NCI-H2227 treated with DMSO at 0.1 percent for 48 hours (cell line): Measurements from ENCODE around the gene OR52K1.
"Not testable (repeated sequence)": the region's sequence is repeated elsewhere in the genome, so short reads cannot be mapped to it uniquely, and the experiment has no call there.

Experiments used
- DNase-seq: peaks from one replicate; lab custom pipeline; 2025; lab: John Stamatoyannopoulos, UW

The OR52K1 gene

GRCh38 chr11:4491878-4492606 lies 9.6 kb downstream of the OR52K1 start:
- no peak for DNase-seq

GRCh38 chr11:4493480-4493818 lies 11.0 kb downstream of the OR52K1 start:
- DNase-seq, result no peak

GRCh38 chr11:4495487-4495886 lies 13.0 kb downstream of the OR52K1 start:
- no peak for DNase-seq

GRCh38 chr11:4495986-4496385 lies 13.5 kb downstream of the OR52K1 start:
- no peak for DNase-seq

GRCh38 chr11:4496557-4497248 lies 14.3 kb downstream of the OR52K1 start:
- DNase-seq, result no peak

GRCh38 chr11:4508886-4509285 lies 26.4 kb downstream of the OR52K1 start:
- no peak for DNase-seq

- no peak for DNase-seq
Measured at GRCh38 chr11:4511282-4512245, 29.1 kb downstream of the OR52K1 start.

- DNase-seq, result no peak
Measured at GRCh38 chr11:4514196-4514595, 31.8 kb downstream of the OR52K1 start.

GRCh38 chr11:4522339-4522738 lies 39.9 kb downstream of the OR52K1 start:
- DNase-seq, result no peak

- DNase-seq, result no peak
Measured at GRCh38 chr11:4522752-4523151, 40.3 kb downstream of the OR52K1 start.

- DNase-seq, result no peak
Measured at GRCh38 chr11:4523666-4524065, 41.2 kb downstream of the OR52K1 start.

GRCh38 chr11:4527926-4528325 lies 45.5 kb downstream of the OR52K1 start:
- no peak for DNase-seq

- not testable (repeated sequence) for DNase-seq
Measured at GRCh38 chr11:4531686-4532085, 49.2 kb downstream of the OR52K1 start.

- DNase-seq, result peak; percentile 23
Measured at GRCh38 chr11:4539603-4540219, 57.3 kb downstream of the OR52K1 start.

- no peak for DNase-seq
Measured at GRCh38 chr11:4541071-4541470, 58.6 kb downstream of the OR52K1 start.
